BJ (cell line): Measurements from ENCODE around the gene PAM. TPM values are rescaled to one million over a fixed set of nuclear protein-coding genes. Genes with fewer than 3 reads are reported as not detected.

Experiments used
- CTCF ChIA-PET: fragments of 350-600 bp; formaldehyde crosslinking; extraction: SDS; loops from one replicate; lab custom pipeline; 2021; ENCODE audit warnings: antibody characterized with exemption, inconsistent platforms; lab: Yijun Ruan, JAX
- POLR2A ChIA-PET: fragments of 300-600 bp; sonication (Branson Sonifier 250); formaldehyde crosslinking; extraction: SDS; loops from one replicate; lab custom pipeline; 2021; ENCODE audit warnings: antibody characterized with exemption; lab: Charles Lee
- DNase-seq: peaks from one replicate; pipeline ENCODE4 v3.0.0-alpha.2; 2011; ENCODE audit warnings: low read depth
- H3K27me3 ChIP-seq: 2 replicates; pipeline ENCODE4 v1.6.0; 2011; ENCODE audit warnings: low read length; ENCODE audit not compliant: control insufficient read depth, insufficient read depth
- H3K36me3 ChIP-seq: 2 replicates; pipeline ENCODE4 v1.5.1; 2011; ENCODE audit warnings: low read length; ENCODE audit not compliant: control insufficient read depth, insufficient read depth
- H3K4me3 ChIP-seq: 2 replicates; pipeline ENCODE4 v1.5.1; 2011; ENCODE audit warnings: low read depth, mild to moderate bottlenecking, control low read depth, low read length
- polyA plus RNA-seq: library from polyadenylated mRNA; depleted of rRNA; stranded (reverse); fragments of >200 nt; gene quantifications from 2 replicates; pipeline ENCODE4 v1.2.3, GENCODE V29; 2011
- TF ChIP-seq, protein P1 (sequence below): IDR thresholded peaks from 2 replicates; pipeline ENCODE4 v1.5.1; 2011; ENCODE audit warnings: low read depth, mild to moderate bottlenecking, control low read depth, inconsistent platforms, low read length, moderate library complexity; ENCODE audit not compliant: insufficient read depth

The PAM gene
- polyA plus RNA-seq, 1 experiment = 256 TPM

DNA sequence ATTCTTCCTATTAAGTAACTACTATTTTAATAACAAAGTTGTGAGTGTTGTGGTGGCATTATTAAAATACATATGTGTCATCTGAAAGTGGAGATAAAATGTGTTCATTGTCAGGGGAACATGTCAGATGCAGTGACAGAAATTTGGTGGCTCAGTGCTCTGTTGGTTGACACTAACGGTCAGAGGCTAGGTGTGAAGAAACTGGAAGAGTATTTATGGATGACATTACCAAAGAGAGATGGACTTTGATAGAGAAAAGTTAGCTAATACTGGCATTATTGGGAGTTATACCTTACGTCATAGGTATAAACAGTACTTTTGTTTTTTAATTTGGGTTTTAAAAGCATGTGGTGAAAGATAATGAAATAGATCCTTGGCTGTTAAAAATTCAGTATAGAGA, 33.7 kb downstream of the PAM start:
- ChIA-PET CTCF (no interaction called here), POLR2A (no interaction called here)
- H3K27me3 ChIP-seq = no peaks in the 10 kb centered on the region
- no peak overlapping the region for H3K4me3 ChIP-seq
- TF ChIP-seq, protein P1, sequence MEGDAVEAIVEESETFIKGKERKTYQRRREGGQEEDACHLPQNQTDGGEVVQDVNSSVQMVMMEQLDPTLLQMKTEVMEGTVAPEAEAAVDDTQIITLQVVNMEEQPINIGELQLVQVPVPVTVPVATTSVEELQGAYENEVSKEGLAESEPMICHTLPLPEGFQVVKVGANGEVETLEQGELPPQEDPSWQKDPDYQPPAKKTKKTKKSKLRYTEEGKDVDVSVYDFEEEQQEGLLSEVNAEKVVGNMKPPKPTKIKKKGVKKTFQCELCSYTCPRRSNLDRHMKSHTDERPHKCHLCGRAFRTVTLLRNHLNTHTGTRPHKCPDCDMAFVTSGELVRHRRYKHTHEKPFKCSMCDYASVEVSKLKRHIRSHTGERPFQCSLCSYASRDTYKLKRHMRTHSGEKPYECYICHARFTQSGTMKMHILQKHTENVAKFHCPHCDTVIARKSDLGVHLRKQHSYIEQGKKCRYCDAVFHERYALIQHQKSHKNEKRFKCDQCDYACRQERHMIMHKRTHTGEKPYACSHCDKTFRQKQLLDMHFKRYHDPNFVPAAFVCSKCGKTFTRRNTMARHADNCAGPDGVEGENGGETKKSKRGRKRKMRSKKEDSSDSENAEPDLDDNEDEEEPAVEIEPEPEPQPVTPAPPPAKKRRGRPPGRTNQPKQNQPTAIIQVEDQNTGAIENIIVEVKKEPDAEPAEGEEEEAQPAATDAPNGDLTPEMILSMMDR = no peak
- no peaks in the 10 kb centered on the region for H3K36me3 ChIP-seq
- no peak for DNase-seq

- DNase-seq = no peak
- CTCF ChIA-PET = interaction anchor here (0.9 kb wide), 1 partner anchor 9 kb away, joined by 3 read pairs; no protein-coding TSS in a partner anchor
- no peak overlapping the region for H3K4me3 ChIP-seq
- H3K36me3 ChIP-seq = no peaks in the 10 kb centered on the region
- TF ChIP-seq, protein P1 = no peak
- POLR2A ChIA-PET = no interaction called here
- no peaks in the 10 kb centered on the region for H3K27me3 ChIP-seq
Observed at GRCh38 chr5:102789469-102789868, 34.4 kb downstream of the PAM start.

DNA sequence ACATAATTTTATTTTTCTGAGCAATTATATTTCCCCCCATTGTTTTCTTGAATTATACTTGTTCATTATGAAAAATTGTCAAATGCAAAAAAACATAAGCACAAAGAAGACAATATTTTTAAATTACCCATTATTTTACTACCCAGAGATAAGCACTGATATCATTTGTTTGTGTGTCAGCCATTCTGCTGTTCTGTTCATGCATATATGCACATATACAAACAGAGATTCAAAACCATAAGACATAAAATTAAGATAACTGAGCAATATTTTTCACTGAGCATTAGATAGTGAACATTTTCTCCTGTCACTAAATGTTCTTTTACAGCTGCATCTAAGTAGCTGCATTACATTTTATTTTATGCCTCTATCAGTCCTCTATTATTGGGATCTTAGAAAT, 35.6 kb downstream of the PAM start:
- H3K36me3 ChIP-seq = no peaks in the 10 kb centered on the region
- no peak for DNase-seq
- no peak overlapping the region for H3K4me3 ChIP-seq
- CTCF ChIA-PET = no interaction called here
- POLR2A ChIA-PET = no interaction called here
- H3K27me3 ChIP-seq = no peaks in the 10 kb centered on the region
- TF ChIP-seq, protein P1 = no peak

- TF ChIP-seq, protein P1 = no peak; the same call in 1 of the 2 replicates
- DNase-seq = no peak
- H3K27me3 ChIP-seq = no peaks in the 10 kb centered on the region
- H3K36me3 ChIP-seq = no peaks in the 10 kb centered on the region
- ChIA-PET CTCF (interaction anchor here (1.0 to 1.5 kb wide), 2 partner anchors 15 to 20 kb away, joined by 3 read pairs; no protein-coding TSS in a partner anchor), POLR2A (no interaction called here)
- no peak overlapping the region for H3K4me3 ChIP-seq
Observed at GRCh38 chr5:102792705-102793104, 37.6 kb downstream of the PAM start.

GRCh38 chr5:102794047-102794446, 38.9 kb downstream of the PAM start:
- Histone ChIP-seq H3K4me3 (no peak overlapping the region), H3K36me3 (no peaks in the 10 kb centered on the region), H3K27me3 (no peaks in the 10 kb centered on the region)
- TF ChIP-seq, protein P1 = no peak
- DNase-seq = no peak
- POLR2A ChIA-PET = no interaction called here
- CTCF ChIA-PET = interaction anchor here (0.7 to 1.5 kb wide), 2 partner anchors 14 to 15 kb away, joined by 3 read pairs; no protein-coding TSS in a partner anchor
